ENCODE results near the gene SLC26A3.

- TF ChIP-seq CTCF (conservative IDR thresholded peaks at IDR 0.05; ENCODE audit: low read depth in 2 of 2) (no peak), POLR2AphosphoS5 (IDR thresholded peaks at IDR 0.05; ENCODE audit: low read depth) (no peak), JUNB (IDR thresholded peaks at IDR 0.05; ENCODE audit: unreplicated experiment) (no peak), EZH2 (IDR thresholded peaks at IDR 0.05; ENCODE audit: low read depth, unreplicated experiment) (no peak), EZH2phosphoT487 (IDR thresholded peaks at IDR 0.05; ENCODE audit: unreplicated experiment) (no peak), CREB1 (CRISPR knock-in tag; IDR thresholded peaks at IDR 0.05; ENCODE audit: low read depth) (no peak), STAT1 (IDR thresholded peaks at IDR 0.05; ENCODE audit: unreplicated experiment) (no peak), ZNF114 (CRISPR knock-in tag; IDR thresholded peaks at IDR 0.05) (no peak), REST (IDR thresholded peaks at IDR 0.05; ENCODE audit: unreplicated experiment) (no peak), NANOG (IDR thresholded peaks at IDR 0.05; ENCODE audit: borderline replicate concordance) (no peak)
These were observed 44.3 kb upstream of the SLC26A3 start for GRCh38 chr7:107847168-107847835.
